ENCODE measurements around the gene SNX13.

SNX13 gene

DNA sequence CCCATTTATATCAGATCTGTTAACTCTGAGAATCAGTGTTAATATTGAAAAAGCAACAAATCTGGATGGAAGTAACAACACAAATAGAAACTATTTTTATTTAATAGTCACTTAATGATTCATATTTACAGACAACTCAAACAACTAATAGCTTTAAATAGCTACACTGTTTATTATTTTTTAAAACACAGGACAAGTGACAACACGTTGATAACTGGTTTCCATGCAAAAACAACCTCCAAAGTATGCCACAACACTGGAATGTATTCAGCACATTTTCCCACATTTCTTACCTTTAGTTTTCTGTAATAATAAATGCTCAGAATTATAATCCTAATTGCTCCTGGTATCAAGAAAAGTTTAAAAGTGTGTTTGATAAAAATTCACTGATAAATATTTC is 4.0 kb downstream of the SNX13 start:
- H3K4me1 ChIP-seq (ENCODE audit: insufficient read depth, poor library complexity, severe bottlenecking), result peaks cover 21% of the 10 kb centered on the region
- no peaks in the 10 kb centered on the region for H3K9me3 ChIP-seq (ENCODE audit: severe bottlenecking)
- TF ChIP-seq, protein P1, sequence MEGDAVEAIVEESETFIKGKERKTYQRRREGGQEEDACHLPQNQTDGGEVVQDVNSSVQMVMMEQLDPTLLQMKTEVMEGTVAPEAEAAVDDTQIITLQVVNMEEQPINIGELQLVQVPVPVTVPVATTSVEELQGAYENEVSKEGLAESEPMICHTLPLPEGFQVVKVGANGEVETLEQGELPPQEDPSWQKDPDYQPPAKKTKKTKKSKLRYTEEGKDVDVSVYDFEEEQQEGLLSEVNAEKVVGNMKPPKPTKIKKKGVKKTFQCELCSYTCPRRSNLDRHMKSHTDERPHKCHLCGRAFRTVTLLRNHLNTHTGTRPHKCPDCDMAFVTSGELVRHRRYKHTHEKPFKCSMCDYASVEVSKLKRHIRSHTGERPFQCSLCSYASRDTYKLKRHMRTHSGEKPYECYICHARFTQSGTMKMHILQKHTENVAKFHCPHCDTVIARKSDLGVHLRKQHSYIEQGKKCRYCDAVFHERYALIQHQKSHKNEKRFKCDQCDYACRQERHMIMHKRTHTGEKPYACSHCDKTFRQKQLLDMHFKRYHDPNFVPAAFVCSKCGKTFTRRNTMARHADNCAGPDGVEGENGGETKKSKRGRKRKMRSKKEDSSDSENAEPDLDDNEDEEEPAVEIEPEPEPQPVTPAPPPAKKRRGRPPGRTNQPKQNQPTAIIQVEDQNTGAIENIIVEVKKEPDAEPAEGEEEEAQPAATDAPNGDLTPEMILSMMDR (IDR thresholded peaks at IDR 0.05; ENCODE audit: poor library complexity, severe bottlenecking), result no peak
- 0 out of 2 replicates have a peak, but pooled peaks cover 2% of the 10 kb centered on the region for H3K36me3 ChIP-seq (ENCODE audit: low read depth)
- ATAC-seq (ENCODE audit: low read depth) (no peak), DNase-seq (ENCODE audit: low spot score) (no peak)
- no peak overlapping the region for H3K27ac ChIP-seq (ENCODE audit: poor library complexity, severe bottlenecking)
- H3K4me3 ChIP-seq (ENCODE audit: severe bottlenecking), result no peak overlapping the region
- no peaks in the 10 kb centered on the region for H3K27me3 ChIP-seq (ENCODE audit: insufficient read depth, poor library complexity, severe bottlenecking)

DNA sequence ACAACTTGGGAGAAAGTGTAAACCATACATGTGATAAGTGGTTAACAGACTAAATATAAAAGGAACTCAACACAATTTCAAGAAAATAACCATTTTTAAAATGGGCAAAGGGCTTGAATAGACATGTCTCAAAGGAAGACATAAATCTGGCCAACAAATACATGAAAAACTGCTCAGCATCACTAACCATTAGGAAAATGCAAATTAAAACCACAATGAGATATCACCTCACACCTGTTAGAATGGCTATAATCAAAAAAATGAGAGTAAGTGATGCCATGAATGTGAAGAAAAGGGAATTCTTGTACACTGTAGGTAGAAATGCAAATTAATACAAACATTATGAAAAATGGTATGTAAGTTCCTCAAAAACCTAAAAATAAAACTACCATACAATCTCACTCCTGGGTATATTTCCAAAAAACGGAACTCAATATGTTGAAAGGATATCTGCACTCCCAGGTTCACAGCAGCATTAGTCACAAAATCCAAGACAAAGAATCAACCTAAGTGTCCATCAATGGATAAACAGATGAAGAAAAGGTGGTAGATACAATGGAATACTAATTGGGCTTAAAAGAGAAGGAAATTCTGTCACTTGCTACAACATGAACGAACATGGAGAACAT is 5.6 kb downstream of the SNX13 start:
- Histone ChIP-seq H3K4me1 (ENCODE audit: insufficient read depth, poor library complexity, severe bottlenecking) (peaks cover 20% of the 10 kb centered on the region), H3K36me3 (ENCODE audit: low read depth) (0 out of 2 replicates have a peak, but pooled peaks cover 2% of the 10 kb centered on the region), H3K4me3 (ENCODE audit: severe bottlenecking) (no peak overlapping the region), H3K9me3 (ENCODE audit: severe bottlenecking) (no peaks in the 10 kb centered on the region), H3K27ac (ENCODE audit: poor library complexity, severe bottlenecking) (no peak overlapping the region), H3K27me3 (ENCODE audit: insufficient read depth, poor library complexity, severe bottlenecking) (no peaks in the 10 kb centered on the region)
- TF ChIP-seq, protein P1 (IDR thresholded peaks at IDR 0.05; ENCODE audit: poor library complexity, severe bottlenecking), result no peak
- DNase-seq (ENCODE audit: low spot score) (no peak), ATAC-seq (ENCODE audit: low read depth) (no peak)

DNA sequence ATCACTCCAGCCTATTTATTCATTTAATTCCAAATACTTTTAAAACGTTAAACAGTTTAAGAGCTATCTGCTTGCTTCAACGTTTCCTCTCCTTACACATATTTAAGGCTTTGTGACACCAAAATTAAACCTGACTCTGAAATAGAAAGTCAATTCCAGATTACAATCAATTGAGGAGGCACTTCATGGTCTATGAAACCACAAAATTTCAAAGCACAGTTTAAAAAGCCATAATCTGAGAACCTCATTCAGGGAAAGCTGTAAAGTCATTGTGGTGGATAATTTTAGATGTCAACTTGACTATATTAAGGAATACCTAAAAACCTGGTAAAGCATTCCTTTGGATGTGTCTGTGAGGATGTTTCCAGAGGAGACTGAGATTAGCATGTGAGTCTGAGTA is 6.2 kb downstream of the SNX13 start:
- Histone ChIP-seq H3K36me3 (ENCODE audit: low read depth) (0 out of 2 replicates have a peak, but pooled peaks cover 2% of the 10 kb centered on the region), H3K27ac (ENCODE audit: poor library complexity, severe bottlenecking) (no peak overlapping the region), H3K4me3 (ENCODE audit: severe bottlenecking) (no peak overlapping the region), H3K9me3 (ENCODE audit: severe bottlenecking) (no peaks in the 10 kb centered on the region), H3K27me3 (ENCODE audit: insufficient read depth, poor library complexity, severe bottlenecking) (no peaks in the 10 kb centered on the region), H3K4me1 (ENCODE audit: insufficient read depth, poor library complexity, severe bottlenecking) (peaks cover 20% of the 10 kb centered on the region)
- ATAC-seq (ENCODE audit: low read depth) (no peak), DNase-seq (ENCODE audit: low spot score) (no peak)
- TF ChIP-seq, protein P1 (IDR thresholded peaks at IDR 0.05; ENCODE audit: poor library complexity, severe bottlenecking), result no peak

DNA sequence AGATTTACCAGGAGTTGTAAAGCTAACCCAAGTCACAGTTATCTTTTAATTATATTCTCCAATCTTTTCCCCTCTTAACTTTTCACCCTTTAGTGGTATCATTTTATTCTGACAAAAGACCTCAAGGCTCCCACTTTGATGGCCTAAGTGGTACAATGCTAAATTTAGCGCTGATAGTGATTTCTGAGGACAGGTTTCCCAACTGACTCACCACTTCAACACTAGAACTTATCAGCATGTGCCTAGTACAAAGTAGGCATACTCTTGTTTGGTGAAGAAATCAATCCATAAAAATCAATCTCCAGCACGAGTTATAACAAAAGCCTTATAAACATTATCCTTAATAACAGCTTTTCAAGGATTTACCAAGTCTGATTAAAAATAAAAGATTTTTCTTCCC is 7.5 kb downstream of the SNX13 start:
- H3K27ac ChIP-seq (ENCODE audit: poor library complexity, severe bottlenecking), result no peak overlapping the region
- H3K4me3 ChIP-seq (ENCODE audit: severe bottlenecking), result no peak overlapping the region
- TF ChIP-seq, protein P1 (IDR thresholded peaks at IDR 0.05; ENCODE audit: poor library complexity, severe bottlenecking), result no peak
- no peaks in the 10 kb centered on the region for H3K27me3 ChIP-seq (ENCODE audit: insufficient read depth, poor library complexity, severe bottlenecking)
- no peaks in the 10 kb centered on the region for H3K9me3 ChIP-seq (ENCODE audit: severe bottlenecking)
- H3K4me1 ChIP-seq (ENCODE audit: insufficient read depth, poor library complexity, severe bottlenecking), result peaks cover 15% of the 10 kb centered on the region
- ATAC-seq (ENCODE audit: low read depth) (no peak), DNase-seq (ENCODE audit: low spot score) (no peak)
- 0 out of 2 replicates have a peak, but pooled peaks cover 2% of the 10 kb centered on the region for H3K36me3 ChIP-seq (ENCODE audit: low read depth)

DNA sequence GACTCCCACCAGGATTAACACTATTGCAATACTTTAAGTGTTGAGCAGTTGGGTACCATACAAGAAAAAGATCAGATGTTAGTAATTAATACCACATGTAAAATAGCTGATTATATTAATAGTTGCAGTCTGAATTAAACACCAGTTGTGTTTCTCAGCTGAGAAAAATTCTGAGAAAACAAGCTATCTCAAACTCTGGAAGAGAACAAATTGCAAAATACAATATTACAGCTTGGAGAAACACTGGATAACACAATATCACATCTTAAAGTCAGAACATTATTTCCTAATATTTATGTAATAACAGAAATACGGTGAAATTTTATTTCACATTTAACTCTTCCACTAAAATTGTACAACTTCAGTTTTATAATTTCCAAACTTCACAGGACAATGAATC is 9.2 kb downstream of the SNX13 start:
- H3K4me3 ChIP-seq (ENCODE audit: severe bottlenecking), result no peak overlapping the region
- TF ChIP-seq, protein P1 (IDR thresholded peaks at IDR 0.05; ENCODE audit: poor library complexity, severe bottlenecking), result no peak
- H3K27me3 ChIP-seq (ENCODE audit: insufficient read depth, poor library complexity, severe bottlenecking), result no peaks in the 10 kb centered on the region
- no peaks in the 10 kb centered on the region for H3K9me3 ChIP-seq (ENCODE audit: severe bottlenecking)
- no peak overlapping the region for H3K27ac ChIP-seq (ENCODE audit: poor library complexity, severe bottlenecking)
- no peak for ATAC-seq (ENCODE audit: low read depth)
- H3K4me1 ChIP-seq (ENCODE audit: insufficient read depth, poor library complexity, severe bottlenecking), result peaks cover 5% of the 10 kb centered on the region
- no peak for DNase-seq (ENCODE audit: low spot score)
- H3K36me3 ChIP-seq (ENCODE audit: low read depth), result 0 out of 2 replicates have a peak, but pooled peaks cover under 1% of the 10 kb centered on the region
